SK-N-SH treated with all-trans-retinoic acid at 6 μM for 48 hours (cell line): ENCODE measurements around the gene FRMD4B.
A peak's percentile ranks its signal among the peaks of the same experiment; 100 is the strongest.

Experiments
- ATAC-seq: fragments of 200-7000 bp; cut with Tn5 transposase; 3 replicates; pipeline ENCODE4 v1.9.1; 2020; ENCODE audit warnings: mild to moderate bottlenecking, moderate library complexity
- ARNTL ChIP-seq: fragments of 450-650 bp; formaldehyde crosslinking; IDR thresholded peaks from 2 replicates; pipeline ENCODE4 v1.5.0; 2020; ENCODE audit warnings: low read depth, mild to moderate bottlenecking, moderate library complexity, borderline replicate concordance
- BACH2 ChIP-seq: fragments of 250-450 bp; sonication (Bioruptor Pico); IDR thresholded peaks from 2 replicates; pipeline ENCODE4 v1.9.0; 2021; ENCODE audit warnings: mild to moderate bottlenecking, borderline replicate concordance
- CREB5 ChIP-seq: fragments of 250-450 bp; sonication (Bioruptor Pico); IDR thresholded peaks from 2 replicates; pipeline ENCODE4 v1.5.1; 2020; ENCODE audit warnings: low read depth, mild to moderate bottlenecking, moderate library complexity
- CSDC2 ChIP-seq: fragments of 250-450 bp; sonication (Bioruptor Pico); IDR thresholded peaks from 2 replicates; pipeline ENCODE4 v1.5.0; 2020; ENCODE audit warnings: mild to moderate bottlenecking, moderate library complexity
- CSRNP3 ChIP-seq: fragments of 250-450 bp; sonication (Bioruptor Pico); IDR thresholded peaks from 2 replicates; pipeline ENCODE4 v1.5.1; 2021; ENCODE audit warnings: mild to moderate bottlenecking, moderate library complexity
- ESRRG ChIP-seq: fragments of 250-450 bp; sonication (Bioruptor Pico); IDR thresholded peaks from 2 replicates; pipeline ENCODE4 v1.6.1; 2021; ENCODE audit warnings: mild to moderate bottlenecking
- GLIS3 ChIP-seq: fragments of 250-450 bp; sonication (Bioruptor Pico); IDR thresholded peaks from 2 replicates; pipeline ENCODE4 v1.5.0; 2020; ENCODE audit warnings: mild to moderate bottlenecking, moderate library complexity
- OSR1 ChIP-seq: fragments of 250-450 bp; sonication (Bioruptor Pico); IDR thresholded peaks from 2 replicates; pipeline ENCODE4 v1.8.0; 2022; ENCODE audit warnings: moderate library complexity, mild to moderate bottlenecking, inconsistent platforms
- POU6F1 ChIP-seq: fragments of 250-450 bp; sonication (Bioruptor Pico); IDR thresholded peaks from 2 replicates; pipeline ENCODE4 v1.8.0; 2021; ENCODE audit warnings: low read depth, mild to moderate bottlenecking, moderate library complexity, borderline replicate concordance
- PPARA ChIP-seq: fragments of 250-450 bp; sonication (Bioruptor Pico); IDR thresholded peaks from 2 replicates; pipeline ENCODE4 v1.5.0; 2020; ENCODE audit warnings: mild to moderate bottlenecking, borderline replicate concordance
- RARB ChIP-seq: fragments of 250-450 bp; sonication (Bioruptor Pico); IDR thresholded peaks from 2 replicates; pipeline ENCODE4 v1.8.0; 2021; ENCODE audit warnings: mild to moderate bottlenecking, moderate library complexity
- SNAI2 ChIP-seq: fragments of 250-450 bp; sonication (Bioruptor Pico); IDR thresholded peaks from 2 replicates; pipeline ENCODE4 v1.5.0; 2020; ENCODE audit warnings: mild to moderate bottlenecking, moderate library complexity
- TCF4 ChIP-seq: fragments of 250-450 bp; sonication (Bioruptor Pico); IDR thresholded peaks from 2 replicates; pipeline ENCODE4 v1.8.0; 2021; ENCODE audit warnings: mild to moderate bottlenecking, moderate library complexity, borderline replicate concordance
- TOX ChIP-seq: fragments of 250-450 bp; sonication (Bioruptor Pico); IDR thresholded peaks from 2 replicates; pipeline ENCODE4 v1.8.0; 2021; ENCODE audit warnings: mild to moderate bottlenecking, moderate library complexity, borderline replicate concordance
- ZC3H10 ChIP-seq: fragments of 250-450 bp; sonication (Bioruptor Pico); IDR thresholded peaks from 2 replicates; pipeline ENCODE4 v1.5.1; 2021; ENCODE audit warnings: mild to moderate bottlenecking, moderate library complexity
- ZFP30 ChIP-seq: fragments of 450-650 bp; formaldehyde crosslinking; IDR thresholded peaks from 2 replicates; pipeline ENCODE4 v1.5.0; 2022; ENCODE audit warnings: mild to moderate bottlenecking, moderate library complexity
- ZNF565 ChIP-seq: fragments of 450-650 bp; formaldehyde crosslinking; conservative IDR thresholded peaks from 2 replicates; pipeline ENCODE4 v1.5.0; 2020; ENCODE audit warnings: low read depth, mild to moderate bottlenecking, moderate library complexity
- ZNF70 ChIP-seq: fragments of 450-650 bp; formaldehyde crosslinking; IDR thresholded peaks from 2 replicates; pipeline ENCODE4 v1.5.0; 2020; ENCODE audit warnings: mild to moderate bottlenecking, moderate library complexity
- ZNF8 ChIP-seq: fragments of 450-650 bp; formaldehyde crosslinking; IDR thresholded peaks from 2 replicates; pipeline ENCODE4 v1.5.0; 2020; ENCODE audit warnings: mild to moderate bottlenecking, moderate library complexity
- TF ChIP-seq, protein P1 (sequence below): fragments of 250-450 bp; sonication (Bioruptor Pico); IDR thresholded peaks from 2 replicates; pipeline ENCODE4 v1.5.0; 2020; ENCODE audit warnings: mild to moderate bottlenecking, moderate library complexity

The FRMD4B gene

GRCh38 chr3:69145688-69146087 lies 240.2 kb downstream of the FRMD4B start:
- no peak for ATAC-seq

DNA sequence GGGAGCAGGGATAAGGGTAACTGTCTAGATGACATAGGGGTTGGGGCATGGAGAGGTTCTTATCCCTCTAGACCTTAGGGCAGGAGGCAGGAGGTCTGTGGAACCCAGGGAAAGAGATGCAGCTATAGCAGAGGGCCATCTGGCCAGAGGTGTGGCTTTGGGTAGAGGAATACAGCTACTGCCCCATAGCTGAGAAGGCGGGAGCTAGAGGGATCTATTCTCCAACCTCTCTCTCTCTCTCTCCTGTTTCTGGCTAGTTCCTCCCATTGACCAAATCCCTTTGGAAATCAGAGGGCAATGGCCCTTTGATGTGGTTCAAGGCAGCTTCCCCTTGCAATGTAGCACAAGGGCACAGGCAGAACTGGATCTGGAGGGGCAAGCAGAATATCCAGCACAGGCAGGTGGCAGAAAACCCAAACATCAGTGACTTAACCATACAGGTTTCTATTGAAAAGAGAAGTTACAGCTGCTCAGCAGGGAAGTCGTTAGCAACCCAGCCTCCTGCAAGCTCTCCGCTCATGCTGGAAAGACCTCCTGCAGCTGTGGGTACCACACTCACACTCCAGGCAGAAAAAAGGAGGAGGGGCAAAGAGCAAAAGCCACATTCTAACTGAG lies 241.2 kb downstream of the FRMD4B start:
- no peak for ATAC-seq
- TF ChIP-seq TOX (CRISPR knock-in tag) (no peak), OSR1 (CRISPR knock-in tag) (no peak), CREB5 (CRISPR knock-in tag) (no peak), SNAI2 (no peak), GLIS3 (no peak), ARNTL (CRISPR knock-in tag) (no peak), TCF4 (CRISPR knock-in tag) (no peak), ZNF70 (CRISPR knock-in tag) (no peak), ZNF8 (CRISPR knock-in tag) (no peak), RARB (CRISPR knock-in tag) (no peak), CSDC2 (CRISPR knock-in tag) (no peak)

More at GRCh38 chr3:69145688-69146087, 240.2 kb downstream of the FRMD4B start:
- TF ChIP-seq BACH2 (CRISPR knock-in tag) (no peak), CSRNP3 (CRISPR knock-in tag) (no peak), PPARA (CRISPR knock-in tag) (no peak), ZC3H10 (CRISPR knock-in tag) (no peak), POU6F1 (CRISPR knock-in tag) (no peak), ESRRG (CRISPR knock-in tag) (no peak), OSR1 (CRISPR knock-in tag) (no peak), TCF4 (CRISPR knock-in tag) (no peak), ZNF8 (CRISPR knock-in tag) (no peak)
- TF ChIP-seq, protein P1, sequence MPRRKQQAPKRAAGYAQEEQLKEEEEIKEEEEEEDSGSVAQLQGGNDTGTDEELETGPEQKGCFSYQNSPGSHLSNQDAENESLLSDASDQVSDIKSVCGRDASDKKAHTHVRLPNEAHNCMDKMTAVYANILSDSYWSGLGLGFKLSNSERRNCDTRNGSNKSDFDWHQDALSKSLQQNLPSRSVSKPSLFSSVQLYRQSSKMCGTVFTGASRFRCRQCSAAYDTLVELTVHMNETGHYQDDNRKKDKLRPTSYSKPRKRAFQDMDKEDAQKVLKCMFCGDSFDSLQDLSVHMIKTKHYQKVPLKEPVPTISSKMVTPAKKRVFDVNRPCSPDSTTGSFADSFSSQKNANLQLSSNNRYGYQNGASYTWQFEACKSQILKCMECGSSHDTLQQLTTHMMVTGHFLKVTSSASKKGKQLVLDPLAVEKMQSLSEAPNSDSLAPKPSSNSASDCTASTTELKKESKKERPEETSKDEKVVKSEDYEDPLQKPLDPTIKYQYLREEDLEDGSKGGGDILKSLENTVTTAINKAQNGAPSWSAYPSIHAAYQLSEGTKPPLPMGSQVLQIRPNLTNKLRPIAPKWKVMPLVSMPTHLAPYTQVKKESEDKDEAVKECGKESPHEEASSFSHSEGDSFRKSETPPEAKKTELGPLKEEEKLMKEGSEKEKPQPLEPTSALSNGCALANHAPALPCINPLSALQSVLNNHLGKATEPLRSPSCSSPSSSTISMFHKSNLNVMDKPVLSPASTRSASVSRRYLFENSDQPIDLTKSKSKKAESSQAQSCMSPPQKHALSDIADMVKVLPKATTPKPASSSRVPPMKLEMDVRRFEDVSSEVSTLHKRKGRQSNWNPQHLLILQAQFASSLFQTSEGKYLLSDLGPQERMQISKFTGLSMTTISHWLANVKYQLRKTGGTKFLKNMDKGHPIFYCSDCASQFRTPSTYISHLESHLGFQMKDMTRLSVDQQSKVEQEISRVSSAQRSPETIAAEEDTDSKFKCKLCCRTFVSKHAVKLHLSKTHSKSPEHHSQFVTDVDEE (CRISPR knock-in tag) = no peak

DNA sequence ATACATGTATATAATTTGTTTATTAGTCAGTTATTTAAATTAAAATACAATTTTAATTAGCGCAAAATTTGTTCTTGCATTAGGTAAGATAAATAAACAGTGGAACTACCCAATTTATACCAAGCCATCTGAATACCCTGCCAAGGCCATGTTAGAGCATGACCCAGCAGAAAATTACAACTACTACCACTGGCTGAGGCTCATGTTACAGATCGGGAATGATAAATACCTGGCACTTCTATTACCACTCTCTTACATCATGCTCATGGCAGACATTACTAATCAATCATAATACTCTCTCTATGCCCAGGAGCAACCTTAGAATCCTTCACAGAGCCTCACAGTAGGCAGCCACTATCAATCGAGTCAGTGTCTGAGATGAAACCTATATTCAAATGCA lies 242.3 kb downstream of the FRMD4B start:
- ATAC-seq = peak; percentile 67

More for the DNA sequence above, 242.3 kb downstream of the FRMD4B start:
- TF ChIP-seq ZC3H10 (CRISPR knock-in tag) = no peak
- TF ChIP-seq CSRNP3 (CRISPR knock-in tag) = no peak
- no peak for TF ChIP-seq ZFP30 (CRISPR knock-in tag)
- TF ChIP-seq ZNF8 (CRISPR knock-in tag) = no peak
- TF ChIP-seq CREB5 (CRISPR knock-in tag) = no peak
- no peak for TF ChIP-seq ESRRG (CRISPR knock-in tag)
- TF ChIP-seq ZNF565 (CRISPR knock-in tag) = no peak
- no peak for TF ChIP-seq CSDC2 (CRISPR knock-in tag)
- no peak for TF ChIP-seq ARNTL (CRISPR knock-in tag)
- TF ChIP-seq, protein P1 (CRISPR knock-in tag) = no peak
